Measurements from ENCODE around the gene E2F2.

Gene E2F2

DNA sequence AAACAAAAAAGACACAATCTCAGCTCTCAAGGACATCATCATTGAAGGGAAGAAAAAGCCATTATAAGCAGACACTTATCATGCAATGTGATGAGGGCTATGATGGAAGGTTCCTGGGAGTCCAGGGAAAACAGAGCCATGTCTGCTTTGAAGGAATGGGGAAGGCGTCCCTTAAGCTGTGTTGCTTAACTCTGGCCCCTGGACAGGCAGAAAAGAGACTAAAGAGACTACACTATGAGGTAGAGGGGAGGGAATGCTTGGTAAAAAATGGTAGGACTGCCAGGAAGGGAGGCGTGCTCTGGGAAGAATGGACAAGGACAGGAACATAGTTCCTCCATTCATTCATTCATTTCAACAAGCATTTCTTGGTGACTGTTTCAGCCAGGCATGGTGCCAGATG is 68.3 kb downstream of the E2F2 start:
- DNase-seq (ENCODE audit: low read depth): no peak
- no peak overlapping the region for H3K4me3 ChIP-seq (ENCODE audit: low read depth, low read length)
- TF ChIP-seq, protein P1, sequence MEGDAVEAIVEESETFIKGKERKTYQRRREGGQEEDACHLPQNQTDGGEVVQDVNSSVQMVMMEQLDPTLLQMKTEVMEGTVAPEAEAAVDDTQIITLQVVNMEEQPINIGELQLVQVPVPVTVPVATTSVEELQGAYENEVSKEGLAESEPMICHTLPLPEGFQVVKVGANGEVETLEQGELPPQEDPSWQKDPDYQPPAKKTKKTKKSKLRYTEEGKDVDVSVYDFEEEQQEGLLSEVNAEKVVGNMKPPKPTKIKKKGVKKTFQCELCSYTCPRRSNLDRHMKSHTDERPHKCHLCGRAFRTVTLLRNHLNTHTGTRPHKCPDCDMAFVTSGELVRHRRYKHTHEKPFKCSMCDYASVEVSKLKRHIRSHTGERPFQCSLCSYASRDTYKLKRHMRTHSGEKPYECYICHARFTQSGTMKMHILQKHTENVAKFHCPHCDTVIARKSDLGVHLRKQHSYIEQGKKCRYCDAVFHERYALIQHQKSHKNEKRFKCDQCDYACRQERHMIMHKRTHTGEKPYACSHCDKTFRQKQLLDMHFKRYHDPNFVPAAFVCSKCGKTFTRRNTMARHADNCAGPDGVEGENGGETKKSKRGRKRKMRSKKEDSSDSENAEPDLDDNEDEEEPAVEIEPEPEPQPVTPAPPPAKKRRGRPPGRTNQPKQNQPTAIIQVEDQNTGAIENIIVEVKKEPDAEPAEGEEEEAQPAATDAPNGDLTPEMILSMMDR (IDR thresholded peaks at IDR 0.05; ENCODE audit: low read depth, low read length, missing control alignments): no peak

DNA sequence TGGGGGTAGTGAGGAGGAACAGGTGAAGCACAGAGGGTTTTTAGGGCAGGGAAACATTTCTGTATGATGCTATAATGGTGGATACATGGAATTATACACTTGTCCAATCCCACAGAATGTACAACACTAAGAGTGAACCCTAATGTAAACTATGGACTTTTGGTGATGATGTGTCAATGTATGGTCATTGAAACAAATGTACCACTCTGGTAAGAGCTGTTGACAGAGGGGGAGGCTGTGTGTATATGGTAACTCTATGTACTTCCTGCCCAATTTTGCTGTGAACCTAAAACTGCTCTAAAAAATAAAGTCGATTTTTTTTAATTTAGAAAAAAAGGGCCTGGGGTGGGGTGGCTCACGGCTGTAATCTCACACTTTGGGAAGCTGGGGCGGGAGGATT is 70.0 kb downstream of the E2F2 start:
- TF ChIP-seq, protein P1 (IDR thresholded peaks at IDR 0.05; ENCODE audit: low read depth, low read length, missing control alignments): no peak
- DNase-seq (ENCODE audit: low read depth): no peak
- no peak overlapping the region for H3K4me3 ChIP-seq (ENCODE audit: low read depth, low read length)

DNA sequence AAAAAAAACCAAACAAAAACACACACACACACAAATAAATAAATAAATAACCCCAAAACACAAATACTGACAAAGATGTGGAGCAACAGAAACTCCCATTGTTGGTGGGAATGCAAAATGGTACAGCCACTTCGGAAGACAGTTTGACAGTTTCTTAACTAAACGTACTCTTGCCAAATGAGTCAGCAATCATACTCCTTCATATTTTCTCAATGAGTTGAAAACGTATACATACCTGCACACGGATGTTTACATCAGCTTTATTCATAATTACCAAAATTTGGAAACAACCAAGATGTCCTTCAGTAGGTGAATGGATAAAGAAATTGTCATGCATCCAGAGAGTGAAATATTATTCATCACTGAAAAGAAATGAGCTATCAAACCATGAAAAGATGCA is 70.5 kb downstream of the E2F2 start:
- DNase-seq (ENCODE audit: low read depth): no peak
- no peak overlapping the region for H3K4me3 ChIP-seq (ENCODE audit: low read depth, low read length)
- TF ChIP-seq, protein P1 (IDR thresholded peaks at IDR 0.05; ENCODE audit: low read depth, low read length, missing control alignments): no peak

DNA sequence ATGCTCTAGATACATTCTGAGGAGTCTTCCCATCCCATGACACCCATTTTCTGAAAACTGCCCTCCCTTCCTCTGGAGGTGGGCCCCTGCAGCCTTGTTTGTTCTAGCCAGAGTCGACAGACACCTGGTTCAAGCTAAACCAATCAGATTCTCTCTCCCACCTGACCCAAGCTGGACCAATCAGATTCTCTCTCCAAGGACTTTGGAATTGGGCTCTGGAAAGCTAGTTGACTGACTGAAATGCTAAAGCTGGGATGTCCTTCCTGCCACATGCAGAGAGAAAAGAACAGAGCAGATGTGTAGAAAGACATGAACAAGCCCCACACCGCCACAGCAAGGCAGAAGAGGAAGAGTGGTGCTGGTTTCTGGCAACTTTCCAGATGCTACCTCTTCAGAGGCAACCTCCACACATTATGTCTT is 71.7 kb downstream of the E2F2 start:
- H3K4me3 ChIP-seq (ENCODE audit: low read depth, low read length): no peak overlapping the region
- TF ChIP-seq, protein P1 (IDR thresholded peaks at IDR 0.05; ENCODE audit: low read depth, low read length, missing control alignments): no peak
- no peak for DNase-seq (ENCODE audit: low read depth)
